NCI-H2107 (cell line): ENCODE measurements around the gene PLPPR1.
A peak's percentile ranks its signal among the peaks of the same experiment; 100 is the strongest.
"Not testable (repeated sequence)": the region's sequence is repeated elsewhere in the genome, so short reads cannot be mapped to it uniquely, and the experiment has no call there.

Source experiments
- DNase-seq: peaks from one replicate; lab custom pipeline; 2025; lab: John Stamatoyannopoulos, UW

The PLPPR1 gene

GRCh38 chr9:101028346-101029314, at the start of gene PLPPR1:
TSS of gene PLPPR1 (plus strand) at chr9:101028727.
- DNase-seq = no peak

- DNase-seq = no peak
Measured at GRCh38 chr9:100989731-100990130, 38.8 kb upstream of the PLPPR1 start.

- no peak for DNase-seq
Measured at GRCh38 chr9:100990605-100991381, 37.7 kb upstream of the PLPPR1 start.

GRCh38 chr9:100992632-100993031, 35.9 kb upstream of the PLPPR1 start:
- no peak for DNase-seq

- DNase-seq = no peak
Measured at GRCh38 chr9:100999906-101000544, 28.5 kb upstream of the PLPPR1 start.

- DNase-seq = no peak
Measured at GRCh38 chr9:101005246-101005645, 23.3 kb upstream of the PLPPR1 start.

- no peak for DNase-seq
Measured at GRCh38 chr9:101014566-101014965, 14.0 kb upstream of the PLPPR1 start.

GRCh38 chr9:101018467-101018866, 10.1 kb upstream of the PLPPR1 start:
- DNase-seq = no peak

GRCh38 chr9:101022704-101023103, 5.8 kb upstream of the PLPPR1 start:
- DNase-seq = no peak

GRCh38 chr9:101025940-101026339, 2.6 kb upstream of the PLPPR1 start:
- DNase-seq = no peak

- DNase-seq = peak; percentile 18
Measured at GRCh38 chr9:101026824-101027223, 1.7 kb upstream of the PLPPR1 start.

- DNase-seq = no peak
Measured at GRCh38 chr9:101027236-101027635, 1.3 kb upstream of the PLPPR1 start.

GRCh38 chr9:101027733-101028345, 688 bp upstream of the PLPPR1 start:
- no peak for DNase-seq

GRCh38 chr9:101029315-101030085, 973 bp downstream of the PLPPR1 start:
- DNase-seq = no peak

- DNase-seq = no peak
Measured at GRCh38 chr9:101030086-101030391, 1.5 kb downstream of the PLPPR1 start.

GRCh38 chr9:101032426-101032825, 3.9 kb downstream of the PLPPR1 start:
- no peak for DNase-seq

GRCh38 chr9:101034222-101034621, 5.7 kb downstream of the PLPPR1 start:
- DNase-seq = no peak

- no peak for DNase-seq
Measured at GRCh38 chr9:101035098-101035497, 6.6 kb downstream of the PLPPR1 start.

GRCh38 chr9:101037430-101037829, 8.9 kb downstream of the PLPPR1 start:
- no peak for DNase-seq

GRCh38 chr9:101038488-101038887, 10.0 kb downstream of the PLPPR1 start:
- DNase-seq = no peak

- not testable (repeated sequence) for DNase-seq
Measured at GRCh38 chr9:101039581-101039980, 11.1 kb downstream of the PLPPR1 start.
